AML-193 (cell line): Measurements from ENCODE around the gene MAEA.
A peak's percentile ranks its signal among the peaks of the same experiment; 100 is the strongest.
"Not testable (repeated sequence)": the region's sequence is repeated elsewhere in the genome, so short reads cannot be mapped to it uniquely, and the experiment has no call there.

ENCODE experiments used
- DNase-seq, 2 experiments: peaks; one replicate each; lab custom pipeline; 2025; lab: John Stamatoyannopoulos, UW

Gene MAEA

DNA sequence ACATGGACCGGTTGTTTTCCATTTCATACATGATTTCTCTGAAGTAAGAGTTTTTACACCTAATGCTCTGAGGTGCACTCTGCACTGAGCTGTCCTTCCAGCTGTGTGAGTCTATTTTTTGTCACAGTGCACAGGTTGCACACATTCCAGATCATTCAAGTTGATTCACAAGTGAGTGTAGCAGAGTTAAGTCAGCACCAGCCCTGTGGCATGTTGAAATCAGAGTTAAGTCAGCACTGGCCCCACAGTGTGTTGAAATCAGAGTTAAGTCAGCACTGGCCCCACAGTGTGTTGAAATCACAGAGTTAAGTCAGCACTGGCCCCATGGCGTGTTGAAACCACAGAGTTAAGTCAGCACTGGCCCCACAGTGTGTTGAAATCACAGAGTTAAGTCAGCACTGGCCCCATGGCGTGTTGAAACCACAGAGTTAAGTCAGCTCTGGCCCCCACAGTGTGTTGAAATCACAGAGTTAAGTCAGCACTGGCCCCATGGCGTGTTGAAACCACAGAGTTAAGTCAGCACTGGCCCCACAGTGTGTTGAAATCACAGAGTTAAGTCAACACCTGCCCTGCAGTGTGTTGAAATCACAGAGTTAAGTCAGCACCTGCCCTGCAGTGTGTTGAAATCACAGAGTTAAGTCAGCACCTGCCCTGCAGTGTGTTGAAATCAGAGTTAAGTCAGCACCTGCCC, 45.6 kb downstream of the MAEA start:
- DNase-seq: not testable (repeated sequence)

DNA sequence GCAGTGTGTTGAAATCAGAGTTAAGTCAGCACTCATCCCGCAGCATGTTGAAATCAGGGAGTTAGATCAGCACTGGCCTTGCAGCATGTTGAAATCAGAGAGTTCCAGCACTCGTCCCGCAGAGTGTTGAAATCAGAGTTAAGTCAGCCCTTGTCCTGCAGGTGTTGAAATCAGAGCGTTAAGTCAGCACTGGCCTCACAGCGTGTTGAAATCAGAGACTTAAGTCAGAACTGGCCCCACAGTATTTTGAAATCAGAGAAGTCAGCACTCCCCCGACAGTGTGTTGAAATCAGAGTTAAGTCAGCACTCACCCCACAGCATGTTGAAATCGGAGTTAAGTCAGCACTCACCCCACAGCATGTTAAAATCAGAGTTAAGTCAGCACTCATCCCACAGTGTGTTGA, 46.4 kb downstream of the MAEA start:
- peak in 1 of 2 experiments; percentile 2 for DNase-seq

DNA sequence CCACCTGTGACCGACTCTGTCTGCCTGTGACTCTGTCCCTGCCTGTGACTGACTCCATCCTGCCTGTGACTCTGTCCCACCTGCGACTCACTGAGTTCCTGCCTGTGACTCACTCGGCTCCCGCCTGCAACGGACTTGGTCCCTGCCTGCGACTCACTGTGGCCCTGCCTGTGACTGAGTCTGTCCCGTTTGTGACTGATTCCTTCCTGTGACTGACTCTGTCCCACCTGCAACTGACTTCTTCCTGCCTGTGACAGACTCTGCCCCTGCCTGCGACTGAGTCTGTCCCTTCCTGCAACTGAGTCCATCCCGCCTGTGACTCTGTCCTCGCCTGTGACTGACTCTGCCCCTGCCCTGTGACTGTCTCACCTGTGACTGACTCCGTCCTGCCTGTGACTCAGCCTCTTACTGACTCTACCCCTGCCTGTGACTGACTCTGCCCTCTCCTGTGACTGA, 47.7 kb downstream of the MAEA start:
- no peak for DNase-seq

DNA sequence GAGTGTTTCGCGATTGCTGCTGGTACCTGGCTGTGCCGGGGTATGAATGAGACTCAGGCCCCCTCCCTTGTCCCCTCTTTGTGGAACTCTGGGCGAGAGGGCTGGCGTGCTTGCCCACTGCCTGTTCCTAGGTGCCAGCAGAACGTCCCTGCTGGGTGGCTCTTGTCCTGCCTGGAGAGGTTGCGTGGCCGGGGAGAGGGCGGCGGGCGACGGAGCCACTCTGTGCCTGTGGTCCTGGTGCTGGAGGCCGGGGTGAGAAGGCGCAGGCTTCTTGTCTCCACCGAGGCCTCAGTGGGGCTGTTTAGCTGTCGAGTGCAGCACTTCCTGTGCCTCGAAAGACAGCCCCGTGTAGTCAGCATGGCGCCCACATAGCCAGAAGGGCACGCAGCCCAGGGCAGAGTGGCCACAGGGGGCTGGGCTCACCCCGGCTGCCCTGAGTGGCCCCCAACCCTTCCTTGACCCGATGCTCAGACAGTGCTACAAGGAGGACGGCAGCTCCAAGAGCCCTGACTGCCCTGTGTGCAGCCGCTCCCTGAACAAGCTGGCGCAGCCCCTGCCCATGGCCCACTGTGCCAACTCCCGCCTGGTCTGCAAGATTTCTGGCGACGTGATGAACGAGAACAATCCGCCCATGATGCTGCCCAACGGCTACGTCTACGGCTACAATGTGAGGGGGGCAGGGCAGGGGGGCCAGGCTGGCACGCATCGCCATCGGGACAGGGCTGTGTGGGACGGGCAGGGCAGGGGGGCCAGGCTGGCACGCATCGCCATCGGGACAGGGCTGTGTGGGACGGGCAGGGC, 48.5 kb downstream of the MAEA start:
- no peak for DNase-seq

DNA sequence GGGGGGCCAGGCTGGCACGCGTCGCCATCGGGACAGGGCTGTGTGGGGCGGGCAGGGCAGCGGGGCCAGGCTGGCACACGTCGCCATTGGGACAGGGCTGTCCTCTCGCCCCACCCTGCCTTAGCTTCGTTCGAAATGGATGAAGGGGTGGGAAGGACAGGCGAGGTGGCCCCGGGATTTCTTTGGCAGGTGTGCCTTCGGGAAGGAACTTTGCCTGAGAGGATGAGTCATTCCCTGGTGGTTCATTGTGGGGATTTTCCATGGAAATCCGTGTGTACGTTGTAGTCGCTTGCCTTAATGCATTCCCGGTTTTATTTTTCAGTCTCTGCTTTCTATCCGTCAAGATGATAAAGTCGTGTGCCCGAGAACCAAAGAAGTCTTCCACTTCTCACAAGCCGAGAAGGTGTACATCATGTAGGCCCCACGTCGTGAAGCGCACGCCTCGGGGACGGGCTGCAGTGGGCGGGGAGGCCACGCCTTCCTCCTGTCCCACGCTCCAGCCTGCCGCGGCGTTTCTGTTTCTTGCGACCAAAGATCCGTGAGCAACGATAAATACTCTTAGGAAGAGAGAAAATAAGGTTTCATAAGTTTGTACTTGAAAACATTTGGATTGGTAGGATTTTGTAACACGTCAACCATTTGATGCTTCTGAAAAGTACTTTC, 49.2 kb downstream of the MAEA start:
- DNase-seq: no peak

DNA sequence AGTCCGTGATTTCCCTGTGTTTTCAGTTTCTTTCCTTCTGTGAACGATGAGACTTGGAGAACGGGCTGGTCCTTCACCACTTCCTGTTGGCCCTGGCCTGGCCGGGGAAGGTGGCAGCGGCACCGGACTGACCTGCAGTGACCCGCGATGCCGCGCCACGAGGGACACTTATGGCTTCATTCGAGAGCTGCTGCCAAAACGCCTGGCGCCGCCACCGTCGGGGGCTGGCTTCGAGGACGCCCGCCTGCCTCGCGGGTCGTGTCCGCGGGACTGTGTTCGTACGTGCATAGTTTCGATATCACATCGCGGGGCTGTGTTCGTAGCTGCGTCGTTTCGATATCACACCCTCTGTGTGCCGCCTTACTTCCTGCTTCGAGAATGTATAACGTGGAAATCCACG, 49.8 kb downstream of the MAEA start:
- no peak for DNase-seq

DNA sequence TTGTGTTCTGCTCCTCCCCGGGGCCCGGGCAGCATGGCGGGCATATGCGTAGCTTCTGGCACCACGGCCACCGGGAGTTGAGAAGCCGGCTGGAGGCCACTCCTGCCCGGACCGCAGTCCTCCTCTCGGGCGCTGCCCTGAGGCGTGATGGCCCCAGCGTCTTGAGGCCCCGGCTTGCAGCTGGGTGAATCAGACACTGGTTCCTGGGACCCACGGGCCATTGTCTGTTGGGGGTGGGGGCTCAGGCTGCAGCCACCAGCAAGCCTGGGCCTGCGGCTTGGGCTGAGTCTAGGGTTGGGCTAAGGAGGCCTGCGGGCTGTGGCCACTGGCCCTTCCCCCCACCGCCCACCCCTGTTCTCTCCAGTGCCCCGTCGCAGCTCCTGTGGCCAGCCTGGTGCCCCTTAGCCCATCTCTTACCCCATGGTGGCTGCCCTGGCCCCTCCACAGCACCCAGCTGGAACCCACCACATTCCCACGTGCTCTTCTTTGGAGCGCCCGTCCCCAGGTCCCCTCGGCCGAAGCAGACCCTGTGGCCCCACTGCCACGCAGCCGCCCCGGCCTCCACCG, 50.6 kb downstream of the MAEA start:
- DNase-seq: no peak

DNA sequence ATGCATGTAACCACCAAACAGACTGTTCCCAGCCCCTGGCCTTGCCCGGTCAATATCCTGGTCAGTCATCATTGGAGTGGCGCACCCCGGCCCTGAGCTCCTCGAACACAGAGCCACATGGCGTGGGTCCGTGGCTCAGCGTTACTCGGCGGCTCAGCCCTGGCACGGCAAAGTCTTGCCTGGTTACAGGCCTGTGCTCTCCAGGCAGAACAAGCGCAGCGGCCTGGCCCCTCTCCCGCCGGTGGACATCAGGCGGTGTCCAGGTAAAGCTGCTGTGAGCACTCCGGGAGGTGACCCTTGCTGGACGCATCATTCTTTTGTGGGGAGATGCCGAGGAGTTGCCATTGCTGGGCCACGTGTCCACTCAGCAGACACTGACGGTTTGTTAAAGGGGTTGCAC, 51.2 kb downstream of the MAEA start:
- no peak for DNase-seq

DNA sequence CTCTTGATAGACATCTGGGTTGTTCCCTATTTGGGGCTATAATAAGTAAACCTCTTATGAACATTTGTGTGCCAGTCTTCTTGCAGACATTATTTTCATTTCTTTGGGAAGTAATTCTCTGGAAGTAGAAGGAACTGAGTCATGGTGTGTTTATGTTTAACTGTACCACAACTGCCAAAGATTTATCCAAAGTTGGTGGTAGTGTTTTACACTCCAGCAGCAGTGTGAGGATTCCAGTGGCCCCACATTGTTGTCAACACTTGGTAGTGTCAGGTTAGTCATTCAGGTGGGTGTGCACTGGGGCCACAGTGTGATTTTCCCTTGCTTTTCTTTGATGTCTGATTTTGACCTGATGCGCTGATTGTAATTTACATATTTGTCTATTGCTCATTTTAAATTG, 52.3 kb downstream of the MAEA start:
- DNase-seq: no peak

DNA sequence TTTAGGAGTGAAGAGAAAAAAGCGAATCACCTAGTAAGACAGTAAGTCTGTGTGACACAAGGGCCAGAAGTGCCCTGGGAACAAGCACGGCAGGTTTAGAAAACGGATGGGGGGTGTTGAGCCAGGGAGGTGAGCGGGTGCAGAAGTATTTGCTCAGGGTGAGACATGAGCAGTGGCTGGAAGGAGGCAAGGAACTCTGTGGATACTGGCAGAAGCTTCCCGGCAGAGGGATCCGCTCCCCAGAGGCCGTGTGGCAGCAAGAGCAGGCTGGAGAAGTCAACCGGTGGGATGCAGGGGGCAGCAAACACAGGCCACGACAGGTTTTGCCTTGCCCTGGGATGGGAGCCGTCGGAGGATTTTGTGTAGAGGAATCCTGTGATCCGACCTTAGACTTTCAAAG, 55.0 kb downstream of the MAEA start:
- DNase-seq: no peak

DNA sequence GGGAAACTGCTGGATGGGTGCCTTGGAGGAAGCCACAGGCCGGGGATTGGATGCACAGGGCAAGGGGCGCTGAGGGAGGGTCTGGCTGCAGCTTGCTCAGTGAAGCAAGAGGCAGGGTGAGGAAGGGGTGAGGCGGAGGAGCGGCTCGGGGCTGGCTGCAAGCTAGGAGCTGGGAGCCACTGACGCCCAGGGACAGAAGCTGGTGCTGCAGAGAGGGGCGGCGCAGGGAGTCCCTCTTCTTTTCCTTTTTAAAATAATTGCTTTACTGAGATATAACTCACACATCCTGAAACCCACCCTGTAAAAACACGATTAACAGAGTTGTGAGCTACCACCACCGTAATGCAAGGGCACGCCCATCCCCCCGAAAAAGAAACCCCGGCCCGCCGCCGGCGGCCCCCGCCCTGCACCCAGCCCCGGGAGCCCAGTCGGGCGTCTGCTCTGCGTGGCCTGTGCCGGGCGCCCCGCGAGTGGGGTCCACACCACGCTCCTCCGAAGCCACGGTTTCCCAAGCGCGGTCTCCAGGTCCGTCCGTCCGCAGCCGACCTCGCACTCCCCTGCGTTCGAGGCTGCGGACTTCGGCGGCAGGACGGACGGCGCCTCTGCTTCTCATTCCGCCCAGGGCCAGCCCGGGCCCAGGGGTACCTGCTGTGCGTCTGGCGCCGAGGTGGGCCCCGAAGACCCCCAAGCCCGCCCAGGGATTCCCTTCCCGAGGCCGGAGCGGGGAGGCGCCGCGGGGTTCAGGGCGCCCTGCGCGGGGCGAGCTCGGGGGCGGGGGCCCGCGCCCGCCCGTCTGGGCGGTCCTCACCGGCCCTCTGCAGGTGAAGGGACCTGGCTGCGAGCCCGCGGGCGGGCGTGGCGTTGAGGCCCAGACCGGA, 56.5 kb downstream of the MAEA start:
- DNase-seq: peak in 1 of 2 experiments; percentile 47

DNA sequence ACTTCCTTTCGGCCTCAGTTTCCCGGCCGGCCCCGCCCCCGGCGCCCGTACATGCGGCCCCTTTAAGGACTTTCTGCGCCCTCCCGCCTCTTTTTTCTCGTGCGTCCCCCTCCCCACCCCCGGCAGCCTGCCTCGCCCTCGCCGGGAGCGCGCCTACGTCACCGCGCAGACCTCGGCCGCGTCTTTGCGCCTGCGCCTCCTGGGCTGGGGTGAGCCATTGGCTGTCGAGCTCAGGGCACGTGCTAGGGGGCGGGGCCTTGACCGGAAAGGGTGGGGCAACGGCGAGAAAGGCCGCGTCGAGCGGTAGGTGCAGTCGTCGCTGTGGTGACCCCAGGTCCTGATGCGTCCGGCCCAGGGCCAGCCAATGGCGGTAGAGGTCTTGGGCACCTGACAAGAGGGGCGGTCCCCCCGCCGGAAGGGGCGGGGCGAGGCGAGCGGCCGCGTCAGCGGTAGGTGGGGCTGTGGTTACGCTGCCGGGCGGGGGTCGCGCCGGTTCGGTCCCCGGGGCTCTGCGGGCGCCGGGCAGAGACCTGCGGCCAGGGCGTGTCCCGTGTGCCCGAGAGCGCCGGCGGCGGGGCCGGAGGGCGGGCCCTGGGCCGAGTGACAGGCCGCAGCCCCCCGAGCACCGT, 57.2 kb downstream of the MAEA start, which contains the start of gene UVSSA:
Gene UVSSA (plus strand): TSS at position 428 of the 629 bp plus-strand sequence. CDS start 884 bp downstream, outside the sequence.
- DNase-seq: peak; percentile 96 to 97

DNA sequence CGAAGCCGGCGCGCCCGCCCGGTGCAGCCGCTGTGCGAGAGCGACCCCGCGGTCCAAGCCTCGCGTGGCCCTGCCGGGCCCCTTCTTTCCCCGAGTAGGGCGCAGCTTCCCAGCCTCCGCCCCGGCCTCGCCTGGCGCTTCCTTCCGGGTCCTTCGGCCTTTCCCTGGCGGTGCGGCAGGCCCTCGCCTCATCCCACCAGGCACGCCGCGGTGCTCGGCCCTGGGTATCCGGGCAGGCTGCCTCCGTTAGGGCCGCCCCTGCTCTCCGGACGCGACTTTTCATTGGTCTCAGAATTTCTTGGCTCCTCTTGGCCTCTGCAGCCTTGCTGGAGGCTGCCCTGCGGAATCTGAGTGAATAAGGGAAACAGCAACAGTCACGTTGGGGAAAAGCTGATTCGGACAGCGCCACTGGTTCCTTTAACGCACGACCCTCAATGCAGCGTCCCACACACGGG, 57.7 kb downstream of the MAEA start:
- peak; percentile 39 to 60 for DNase-seq

DNA sequence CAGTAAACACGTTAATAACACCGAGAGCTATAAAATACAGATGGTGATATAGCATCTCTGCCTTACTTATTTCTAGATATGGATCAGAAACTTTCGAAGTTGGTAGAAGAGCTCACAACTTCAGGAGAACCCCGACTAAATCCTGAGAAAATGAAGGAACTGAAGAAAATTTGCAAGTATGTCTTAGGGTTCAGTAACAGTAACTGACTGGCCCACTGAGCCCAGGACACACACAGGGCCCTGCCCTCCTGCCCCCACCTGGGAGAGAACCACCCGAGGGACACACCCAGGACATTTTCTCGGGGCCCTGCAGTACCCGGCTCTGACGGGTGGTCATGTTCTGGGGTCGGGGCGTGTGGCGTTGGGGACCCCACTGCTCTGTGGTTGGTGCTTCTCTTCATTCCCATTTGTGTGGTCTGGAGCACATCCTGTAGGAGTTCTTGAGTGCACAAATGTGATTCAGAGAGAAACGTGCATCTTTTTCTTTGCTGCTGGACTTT, 58.4 kb downstream of the MAEA start:
- DNase-seq: no peak

DNA sequence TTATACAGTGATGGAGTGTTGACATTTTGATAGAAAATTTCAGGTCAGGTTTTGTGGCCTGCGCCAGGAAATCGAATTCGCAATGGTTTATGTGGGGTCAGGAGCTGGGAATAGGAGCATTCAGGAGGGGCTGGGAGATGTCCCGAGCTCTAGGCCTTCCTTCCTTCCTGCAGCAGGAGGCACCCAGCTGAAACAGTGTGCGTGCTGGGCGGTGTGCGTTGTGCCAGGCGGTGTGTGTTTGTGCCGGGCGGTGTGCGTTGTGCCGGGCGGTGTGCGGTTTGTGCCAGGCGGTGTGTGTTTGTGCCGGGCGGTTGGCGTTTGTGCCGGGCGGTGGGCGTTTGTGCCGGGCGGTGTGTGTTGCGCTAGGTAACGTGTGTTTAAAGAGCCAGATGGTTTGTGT, 59.1 kb downstream of the MAEA start:
- DNase-seq: no peak

DNA sequence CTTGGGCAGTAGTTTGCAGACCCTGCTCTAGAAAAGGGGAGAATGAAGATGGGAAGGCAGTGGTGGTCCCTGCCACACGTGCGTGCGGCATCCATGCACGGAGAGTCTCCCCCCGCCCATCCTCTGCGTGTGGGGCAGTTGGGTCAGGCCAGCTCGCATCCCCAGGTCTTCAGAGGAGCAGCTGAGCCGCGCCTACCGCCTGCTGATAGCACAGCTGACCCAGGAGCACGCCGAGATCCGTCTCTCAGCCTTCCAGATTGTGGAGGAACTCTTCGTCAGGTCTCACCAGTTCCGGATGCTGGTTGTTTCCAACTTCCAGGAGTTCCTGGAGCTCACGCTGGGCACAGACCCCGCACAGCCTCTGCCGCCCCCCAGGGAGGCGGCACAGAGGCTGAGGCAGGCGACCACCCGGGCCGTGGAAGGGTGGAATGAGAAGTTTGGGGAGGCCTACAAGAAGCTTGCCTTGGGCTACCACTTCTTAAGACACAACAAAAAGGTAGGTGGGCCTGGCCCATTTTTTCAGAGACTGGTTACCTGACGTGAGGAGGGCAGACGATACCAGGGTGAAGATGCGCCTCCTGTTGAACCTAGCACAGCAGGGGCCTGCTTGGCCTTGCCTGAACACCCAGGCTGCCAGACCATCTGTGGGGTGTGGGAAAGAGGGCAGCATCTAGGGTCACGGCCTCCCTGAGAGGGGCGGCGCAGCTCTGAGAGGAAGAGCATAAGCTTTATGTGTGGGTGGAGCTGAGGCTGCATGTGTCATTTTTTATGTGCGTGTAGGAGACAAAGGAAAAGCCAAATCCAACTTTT, 59.9 kb downstream of the MAEA start:
- no peak for DNase-seq

DNA sequence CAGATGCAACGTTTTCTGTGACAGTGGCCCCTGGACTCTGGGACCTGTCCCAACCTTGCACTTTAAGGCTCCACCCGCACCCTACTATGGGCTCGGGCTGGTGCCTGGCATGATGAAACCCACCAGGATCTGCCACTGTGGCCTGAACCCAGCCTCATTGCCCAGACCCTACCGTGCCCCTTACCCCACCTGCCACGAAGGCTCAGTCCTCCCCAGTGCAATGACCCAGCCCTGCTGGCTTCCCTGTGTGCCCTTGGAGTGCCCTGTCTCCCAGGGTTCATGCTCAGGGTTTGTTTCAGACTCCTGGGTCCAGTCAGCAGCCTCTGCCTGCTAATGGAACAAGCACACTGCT, 60.5 kb downstream of the MAEA start:
- no peak for DNase-seq

DNA sequence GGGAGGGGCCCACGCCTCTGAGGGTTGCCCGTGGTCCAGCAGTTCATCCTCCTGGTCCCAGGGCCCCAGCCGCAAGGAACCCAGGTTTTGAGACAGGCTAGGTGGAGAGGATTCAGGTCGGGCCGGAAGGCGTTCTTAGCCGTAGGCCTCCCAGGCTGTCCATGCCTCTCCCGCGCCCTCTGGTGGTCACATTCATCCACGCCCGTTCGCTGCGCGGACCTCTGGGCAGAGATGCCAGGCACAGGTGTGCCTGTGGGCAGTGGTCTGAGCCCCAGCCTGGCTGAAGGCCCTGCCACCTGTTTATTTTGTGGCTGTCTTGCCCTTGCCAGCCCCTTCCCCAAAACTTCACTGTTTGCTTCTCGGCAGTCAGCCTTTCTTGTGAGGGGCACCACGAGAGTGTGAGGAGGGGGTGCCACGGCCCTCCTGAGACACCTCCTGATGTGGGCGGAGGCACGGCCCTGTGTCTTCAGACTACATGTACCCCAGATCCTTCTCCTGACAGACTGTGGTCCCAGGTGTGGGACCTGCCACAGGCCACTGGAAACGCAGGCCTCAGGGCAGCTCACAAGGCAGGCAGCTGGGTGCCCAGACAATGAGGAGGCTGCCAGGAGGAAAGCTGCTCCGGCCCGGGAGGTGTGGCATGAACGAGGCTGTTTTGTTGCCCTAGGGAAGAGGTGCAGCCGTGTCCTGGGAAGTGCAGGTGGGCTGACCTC, 62.3 kb downstream of the MAEA start:
- peak; percentile 52 to 57 for DNase-seq

DNA sequence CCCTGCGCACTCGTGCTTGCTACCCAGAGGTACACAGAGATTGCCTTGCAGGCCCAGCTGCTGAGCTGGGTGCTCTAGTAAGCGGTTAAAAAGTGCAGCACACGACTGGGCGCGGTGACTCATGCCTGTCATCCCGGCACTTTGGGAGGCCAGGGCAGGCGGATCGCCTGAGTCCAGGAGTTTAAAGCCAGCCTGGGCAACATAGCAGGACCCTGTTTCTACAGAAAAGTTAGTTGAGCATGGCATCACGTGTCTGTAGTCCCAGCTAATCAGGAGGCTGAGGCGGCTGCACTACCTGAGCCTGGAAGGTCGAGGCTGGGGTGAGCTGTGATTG, 62.8 kb downstream of the MAEA start:
- no peak for DNase-seq
